Astrocyte of the cerebellum (primary cell): Measurements from ENCODE around the gene OSTC.

Source experiments
- DNase-seq: peaks from one replicate; pipeline ENCODE4 v3.0.0-alpha.2; 2011; ENCODE audit warnings: low read depth
- H3K4me3 ChIP-seq: 2 replicates; pipeline ENCODE4 v1.5.1; 2011; ENCODE audit warnings: mild to moderate bottlenecking, low read depth, low read length, moderate library complexity
- CTCF ChIP-seq: IDR thresholded peaks from 2 replicates; pipeline ENCODE4 v1.5.1; 2012; ENCODE audit warnings: low read length, low read depth, moderate library complexity, mild to moderate bottlenecking; ENCODE audit errors: missing control alignments
- in situ Hi-C: cut with HindIII; loops from 2 replicates; pipeline ENCODE4 v1.10.0; 2017; ENCODE audit warnings: low sequenced_read_pairs

The OSTC gene

DNA sequence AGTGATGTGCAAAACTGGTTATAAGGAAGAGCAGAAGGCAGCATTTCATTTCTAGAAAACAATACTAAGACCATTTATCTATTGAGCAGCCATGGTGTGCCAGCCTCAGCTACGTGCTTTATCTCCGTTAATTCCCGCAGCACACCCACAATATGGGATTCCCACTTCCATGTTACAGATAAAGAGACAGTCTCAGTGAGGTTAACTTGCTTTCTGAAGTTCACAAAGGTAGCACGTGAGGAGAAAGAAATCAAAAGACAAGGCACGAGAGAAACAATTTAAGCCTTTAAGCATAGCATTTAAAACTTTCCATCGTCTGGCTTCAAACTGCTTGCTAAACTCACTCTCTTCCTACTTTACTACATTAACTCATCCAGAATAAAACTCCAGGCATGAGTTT lies 38.0 kb upstream of the OSTC start:
- no peak for DNase-seq
- in situ Hi-C loops, result no loop called here
- no peak for TF ChIP-seq CTCF
- no peak overlapping the region for H3K4me3 ChIP-seq

- DNase-seq, result no peak
- H3K4me3 ChIP-seq, result peak overlapping the region; percentile 100
- TF ChIP-seq CTCF, result no peak
- in situ Hi-C loops, result no loop called here
These were observed 30.9 kb upstream of the OSTC start for GRCh38 chr4:108619372-108620100.

- TF ChIP-seq CTCF, result no peak
- DNase-seq, result peak; percentile 98
- peak within 1 kb of the TSS; percentile 100 for H3K4me3 ChIP-seq
- in situ Hi-C loops, result no loop called here
These were observed 30.1 kb upstream of the OSTC start, which contains the start of gene RPL34 for GRCh38 chr4:108620101-108620932. TSS of gene RPL34 (plus strand) at chr4:108620576. CDS start at chr4:108621960, 1,384 bp downstream.

DNA sequence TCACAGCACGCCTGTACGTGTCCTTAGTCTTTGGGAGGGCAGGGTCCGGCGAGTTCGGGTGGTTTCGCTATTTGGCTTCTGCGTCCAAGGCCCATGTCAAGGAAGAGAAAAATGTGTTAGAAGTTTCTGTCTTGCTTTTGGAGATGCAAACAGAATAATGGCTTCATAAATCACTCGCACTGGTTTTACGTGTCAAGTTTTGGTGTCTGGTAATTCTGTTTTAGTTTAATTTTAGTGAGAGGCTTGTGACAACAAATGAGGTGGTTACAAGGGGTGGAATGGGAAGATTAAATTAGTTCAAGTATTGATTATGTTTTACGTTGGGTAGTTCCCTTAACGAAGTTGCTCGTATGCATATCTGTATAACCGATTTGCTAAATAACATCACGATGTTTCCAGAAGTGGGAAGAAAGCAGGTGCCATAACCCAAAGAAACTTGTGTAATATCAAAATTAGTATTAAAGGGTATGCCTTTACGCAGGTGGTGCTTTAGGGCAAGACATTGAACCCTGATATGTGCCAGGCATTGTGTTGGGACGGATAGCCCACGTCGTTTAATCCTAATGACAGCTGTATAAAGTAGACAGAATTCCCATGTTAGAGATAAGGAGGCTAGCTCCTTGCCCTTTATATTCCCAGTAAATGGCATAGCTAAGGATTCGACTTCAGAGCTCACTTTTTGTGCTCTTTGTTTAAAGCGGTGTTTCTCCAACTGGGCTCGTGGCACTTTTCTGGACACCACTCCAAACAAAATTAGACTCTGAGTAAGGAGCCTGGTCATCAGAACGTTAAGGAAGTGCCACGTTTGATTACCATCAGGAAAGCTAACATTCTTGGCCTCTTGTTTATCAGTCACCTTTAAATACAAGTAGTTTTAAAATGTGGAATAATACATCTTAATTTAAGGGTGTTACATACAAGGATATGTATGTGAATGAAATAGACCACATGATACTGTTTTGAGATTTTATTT lies 29.2 kb upstream of the OSTC start:
- in situ Hi-C loops, result no loop called here
- H3K4me3 ChIP-seq, result peak overlapping the region; percentile 100
- no peak for DNase-seq
- TF ChIP-seq CTCF, result no peak

DNA sequence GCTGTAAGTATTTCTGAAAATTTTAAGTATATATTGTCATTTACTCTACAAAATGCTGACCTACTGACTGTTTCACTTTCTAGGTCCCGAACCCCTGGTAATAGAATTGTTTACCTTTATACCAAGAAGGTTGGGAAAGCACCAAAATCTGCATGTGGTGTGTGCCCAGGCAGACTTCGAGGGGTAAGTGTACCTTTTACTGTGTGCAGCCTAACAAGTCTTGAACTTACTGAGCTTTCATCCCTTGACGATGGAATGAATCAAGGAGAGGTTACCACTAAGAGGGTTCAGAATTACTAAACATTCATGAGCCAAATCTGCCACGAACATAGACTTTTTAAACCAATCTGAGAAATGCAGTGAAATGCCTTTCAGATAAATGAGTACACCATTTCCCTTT lies 28.4 kb upstream of the OSTC start:
- in situ Hi-C loops, result no loop called here
- H3K4me3 ChIP-seq, result peak overlapping the region; percentile 100
- no peak for DNase-seq
- no peak for TF ChIP-seq CTCF

- TF ChIP-seq CTCF, result no peak
- no peak overlapping the region for H3K4me3 ChIP-seq
- no peak for DNase-seq
- in situ Hi-C loops, result no loop called here
These were observed 27.6 kb upstream of the OSTC start for GRCh38 chr4:108622828-108623227.
